Fibroblast of skin of left biceps (primary cell): ENCODE data around the gene WDR45.
"Not testable (repeated sequence)": the region's sequence is repeated elsewhere in the genome, so short reads cannot be mapped to it uniquely, and the experiment has no call there.

Experiments
- DNase-seq, 2 experiments: peaks; one replicate each; pipeline ENCODE4 v3.0.0-alpha.2; 2013; ENCODE audit warnings: low read depth in 2 of 2

Gene WDR45

DNA sequence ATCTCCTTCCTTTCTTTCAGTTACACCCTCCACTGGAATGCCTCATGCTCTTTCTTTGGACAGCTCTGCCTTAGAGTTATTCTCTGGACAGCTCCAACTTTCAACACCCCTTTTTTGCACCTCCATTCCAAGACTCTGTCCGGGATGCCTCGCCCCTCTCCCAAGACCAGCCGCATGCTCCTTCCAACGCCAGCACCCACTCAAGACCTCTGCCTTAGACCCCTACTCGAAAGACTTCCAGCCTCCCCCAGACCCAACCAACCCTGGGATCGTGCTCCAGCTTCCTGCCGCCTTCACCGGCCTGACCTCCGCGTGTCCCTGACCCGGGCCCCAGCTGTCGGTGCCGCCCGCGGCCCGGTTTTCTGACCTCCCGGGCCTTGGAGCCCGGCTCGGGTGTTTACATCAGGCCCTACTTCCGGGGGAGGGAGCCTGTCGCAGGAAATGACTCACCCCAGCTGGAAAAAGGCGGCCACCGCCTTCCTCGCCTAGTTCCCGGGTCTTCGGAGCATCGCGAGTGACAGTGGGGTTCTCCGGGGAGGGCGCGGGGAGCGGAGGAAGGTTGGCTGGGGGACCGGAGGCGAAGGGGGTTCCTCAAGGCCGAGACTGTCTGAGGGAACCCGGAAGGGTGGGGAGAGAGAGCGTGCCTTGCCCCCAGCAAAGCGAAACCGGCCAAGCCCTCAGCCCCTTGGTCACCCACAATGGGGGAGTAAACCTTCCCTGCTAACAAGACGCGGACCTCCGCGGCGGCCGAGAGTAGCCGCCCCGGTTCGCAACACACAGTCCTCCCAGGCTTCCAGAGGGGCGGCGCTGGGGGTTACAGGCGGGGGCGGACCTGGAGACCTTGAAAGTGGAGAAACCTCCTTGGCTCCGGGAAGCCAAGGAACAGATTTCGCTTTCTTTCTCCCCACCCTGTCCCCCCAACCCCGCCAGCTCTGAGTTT lies at the start of gene WDR45:
Gene WDR45 (minus strand): TSS at position 399 of the 940 bp plus-strand sequence. CDS start 1,792 bp downstream, outside the sequence.
- DNase-seq: peak in 1 of 2 experiments; percentile 21

DNA sequence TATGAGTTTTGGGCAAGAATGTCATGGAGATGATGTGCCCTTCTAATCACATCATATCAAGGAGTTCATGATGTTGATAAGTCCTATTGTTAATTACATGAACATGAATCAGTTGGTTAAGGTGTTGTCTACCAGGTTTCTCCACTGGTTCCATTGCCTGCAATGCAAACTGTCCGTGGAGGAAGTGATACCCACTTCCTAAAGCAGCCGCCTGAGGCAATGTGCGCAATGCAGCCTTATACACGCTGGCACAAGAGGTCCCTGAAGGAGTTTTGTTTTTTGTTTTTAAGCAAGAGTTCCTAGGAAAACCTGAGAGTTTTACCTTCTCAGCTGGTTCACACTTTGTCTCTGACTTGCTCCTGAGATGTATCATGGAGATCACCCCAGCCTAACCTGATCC lies 49.7 kb upstream of the WDR45 start:
- DNase-seq: no peak

DNA sequence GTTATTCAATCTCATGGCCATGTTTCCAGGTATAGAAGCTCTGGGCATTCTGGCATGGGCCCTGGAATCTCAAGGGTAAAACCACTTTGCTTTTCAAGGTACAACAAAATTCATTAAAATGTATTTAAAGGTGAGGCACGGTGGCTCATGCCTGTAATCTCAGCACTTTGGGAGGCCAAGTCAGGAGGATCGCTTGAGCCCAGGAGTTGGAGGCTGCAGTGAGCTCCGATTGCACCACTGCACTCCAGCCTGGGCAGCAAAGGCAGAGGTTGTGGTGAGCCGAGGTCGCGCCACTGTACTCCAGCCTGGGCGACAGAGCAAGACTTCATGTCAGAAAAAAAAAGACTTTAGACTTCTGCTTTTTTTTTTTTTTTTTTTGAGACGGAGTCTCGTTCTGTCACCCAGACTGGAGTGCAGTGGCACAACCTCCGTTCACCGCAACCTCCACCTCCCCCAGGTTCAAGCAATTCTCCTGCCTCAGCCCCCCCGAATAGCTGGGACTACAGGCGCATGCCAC lies 48.1 kb upstream of the WDR45 start:
- DNase-seq: not testable (repeated sequence)

DNA sequence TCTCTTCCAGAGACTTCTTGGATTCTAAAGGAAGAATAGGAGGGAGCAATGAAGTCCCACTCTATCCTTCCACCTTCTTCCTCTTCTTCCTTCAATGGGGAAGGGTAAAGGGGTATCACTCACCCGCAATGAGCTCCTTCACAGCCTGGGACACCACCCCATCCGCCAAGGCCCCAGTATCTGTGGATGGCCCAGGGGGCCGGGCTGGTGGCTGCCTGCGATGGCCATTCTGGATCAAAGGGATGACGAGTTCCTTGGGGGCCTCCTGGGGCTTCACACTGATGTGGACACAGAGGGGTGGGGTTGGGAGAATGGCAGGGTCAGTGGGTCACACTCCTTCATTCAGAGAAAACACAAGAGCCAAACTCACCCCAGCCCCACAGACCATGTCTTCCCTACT lies 42.8 kb upstream of the WDR45 start:
- no peak for DNase-seq

DNA sequence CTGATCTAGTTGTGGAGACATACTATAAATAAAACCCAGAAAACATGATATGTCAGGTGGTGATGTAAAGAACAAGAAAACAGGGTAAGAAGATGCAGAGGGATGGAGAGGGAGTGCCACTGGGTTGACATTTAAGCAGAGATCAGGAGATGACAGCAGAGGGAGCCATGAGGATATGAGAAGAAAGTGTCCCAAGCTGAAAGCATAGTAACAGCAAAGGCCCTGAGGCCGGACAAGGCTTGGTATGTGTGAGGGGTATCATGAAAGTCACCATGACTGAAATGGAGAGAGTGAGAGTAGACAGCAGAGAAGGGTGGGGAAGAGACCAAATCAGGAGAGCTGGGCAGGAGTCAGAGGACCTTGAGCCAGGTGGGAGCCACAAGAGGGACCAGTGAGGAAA lies 40.4 kb upstream of the WDR45 start:
- DNase-seq: no peak

DNA sequence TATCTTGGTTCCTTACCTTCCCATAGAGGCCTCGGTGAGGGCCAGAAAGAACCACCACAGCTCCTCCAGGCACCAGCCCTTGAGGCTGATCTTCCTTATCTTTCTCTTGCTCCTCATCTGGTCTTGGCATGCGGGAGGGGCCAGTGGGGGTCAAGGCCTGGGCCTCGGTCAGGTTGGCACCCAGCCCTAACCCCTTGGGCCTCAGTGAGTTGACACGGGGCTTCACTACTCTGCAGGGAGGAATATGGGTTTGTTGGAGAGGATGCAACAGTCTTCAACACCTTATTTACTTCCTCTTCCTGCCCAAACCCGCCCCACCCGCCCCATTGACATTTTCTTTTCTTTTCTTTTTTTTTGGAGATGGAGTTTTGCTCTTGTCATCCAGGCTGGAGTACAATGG lies 37.9 kb upstream of the WDR45 start:
- DNase-seq: no peak

DNA sequence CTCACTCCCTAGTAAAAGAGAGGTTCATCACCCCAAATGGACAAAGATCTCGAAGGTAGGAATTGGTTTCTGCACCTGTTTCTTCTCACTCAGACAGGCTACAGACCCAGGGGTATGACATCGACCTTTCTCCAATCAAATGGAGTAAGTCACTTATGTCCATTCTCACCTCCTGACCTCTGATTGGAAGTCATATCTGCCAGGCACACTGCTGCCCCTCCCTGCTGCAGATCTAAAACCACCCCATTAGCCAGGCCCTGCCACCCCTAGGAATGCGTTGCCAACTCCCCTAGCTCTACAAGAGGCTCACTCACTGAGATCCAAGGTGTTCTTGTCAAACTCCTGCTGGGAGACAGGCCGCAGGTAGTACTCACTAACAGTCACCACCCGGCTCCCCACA lies 37.0 kb upstream of the WDR45 start:
- no peak for DNase-seq

DNA sequence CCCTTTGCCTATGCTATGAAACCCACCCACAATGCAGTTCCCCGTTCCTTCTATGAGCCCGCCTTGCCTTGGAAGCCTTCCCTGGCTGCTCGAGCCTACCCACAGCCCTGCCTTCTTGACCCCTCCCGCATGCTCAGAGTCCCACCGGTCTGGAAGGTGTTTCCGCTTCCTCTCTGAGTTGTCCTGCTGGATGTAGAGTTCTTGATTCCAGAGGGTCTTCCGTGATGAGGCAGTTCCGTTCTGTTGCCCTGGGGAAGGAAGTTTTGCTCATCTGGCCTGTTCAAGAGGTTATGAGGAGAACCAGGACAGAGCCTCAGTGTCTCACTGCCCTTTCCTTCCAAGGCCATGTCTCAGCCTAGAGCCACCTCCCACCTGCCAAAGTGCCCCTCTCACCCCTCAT lies 36.4 kb upstream of the WDR45 start:
- DNase-seq: no peak

DNA sequence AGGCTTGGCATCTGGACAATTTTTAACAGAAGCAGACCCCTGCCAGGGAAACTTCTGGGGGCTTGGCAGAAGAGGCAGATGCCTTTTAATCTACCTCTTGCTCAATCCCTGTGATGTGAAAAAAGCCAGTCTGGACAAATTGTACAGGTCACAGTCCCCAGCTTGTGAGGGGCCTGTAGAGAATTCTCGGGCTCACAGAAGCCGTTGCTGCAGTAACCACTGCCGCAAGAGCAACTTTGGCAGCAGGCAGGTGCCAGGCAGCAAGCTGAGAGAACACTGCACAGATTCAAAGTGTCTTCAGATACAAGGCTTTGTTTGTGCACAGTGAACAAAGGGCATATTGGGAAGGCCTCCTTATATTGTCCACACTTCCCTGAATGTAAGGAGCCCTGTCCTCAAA lies 32.1 kb upstream of the WDR45 start:
- DNase-seq: no peak

DNA sequence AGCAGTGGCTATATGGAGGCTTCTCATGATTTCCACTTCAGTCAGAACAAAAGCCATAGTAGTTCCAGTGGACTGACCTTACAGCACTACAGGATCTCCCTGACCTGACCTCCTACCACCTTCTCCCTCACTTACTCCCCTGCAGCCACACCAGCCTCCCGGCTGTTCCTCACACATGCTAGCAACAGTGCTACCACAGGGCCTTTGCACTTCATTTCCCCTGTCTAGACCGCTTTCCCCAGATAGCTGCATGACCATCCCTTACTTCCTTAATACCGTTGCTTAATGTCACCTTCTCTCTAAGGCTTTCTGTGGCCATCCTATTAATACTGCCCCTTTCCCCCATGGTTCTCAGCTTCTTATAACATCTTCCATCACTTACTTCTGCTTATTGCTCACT lies 30.7 kb upstream of the WDR45 start:
- no peak for DNase-seq

DNA sequence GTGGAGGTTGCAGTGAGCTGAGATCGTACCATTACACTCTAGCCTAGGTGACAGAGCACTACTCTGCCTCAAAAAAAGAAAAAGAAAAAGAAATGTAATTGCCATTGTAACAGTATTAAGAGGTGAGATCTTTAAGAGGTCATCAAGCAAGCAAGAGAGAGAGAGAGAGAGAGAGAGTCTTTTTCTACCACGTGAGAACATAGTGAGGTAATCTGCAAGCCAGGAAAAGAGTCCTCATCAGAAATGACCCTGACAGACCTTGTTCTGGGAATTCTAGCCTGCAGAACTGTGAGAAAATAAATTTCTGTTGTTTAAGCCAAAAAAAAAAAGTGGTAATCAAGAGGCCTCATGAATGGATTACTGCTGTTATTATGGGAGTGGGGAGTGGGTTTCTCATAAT lies 29.0 kb upstream of the WDR45 start:
- no peak for DNase-seq

DNA sequence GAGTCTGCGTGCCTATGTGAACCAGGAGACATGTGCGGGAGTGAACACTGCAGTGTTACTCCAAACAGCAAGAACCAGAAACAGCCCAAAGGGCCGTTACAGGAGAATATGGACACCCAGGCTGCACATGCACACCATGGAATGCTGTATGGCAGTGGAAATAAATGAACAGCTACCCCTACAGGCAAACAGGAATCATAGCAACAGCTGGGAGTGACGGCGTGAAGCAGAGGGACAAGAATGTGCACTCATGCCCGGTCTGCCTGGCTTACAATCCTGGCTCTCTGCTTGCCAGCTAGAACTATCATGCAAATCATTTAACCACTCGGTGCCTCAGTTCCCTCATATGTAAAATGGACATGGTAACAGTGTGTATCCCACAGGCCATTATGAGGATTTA lies 27.2 kb upstream of the WDR45 start:
- peak in 1 of 2 experiments; percentile 0 for DNase-seq

DNA sequence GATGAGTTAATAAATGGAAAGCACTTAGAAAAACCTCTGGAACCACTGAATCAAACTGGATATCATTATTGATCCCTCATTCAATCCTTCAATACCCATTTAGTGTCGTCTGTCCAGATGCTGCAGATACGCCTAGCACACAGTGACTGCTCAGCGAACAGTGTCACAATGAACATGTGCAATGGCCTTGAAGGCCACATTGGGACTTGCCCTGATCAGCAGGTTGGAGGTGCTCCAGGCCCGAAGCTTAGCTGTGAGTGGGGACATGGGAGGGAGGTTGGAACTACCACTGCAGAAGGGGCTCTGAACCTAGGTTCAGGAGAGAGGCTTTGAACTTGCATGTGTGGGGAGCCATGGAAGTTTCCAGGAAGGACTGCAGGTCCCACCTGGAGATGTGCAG lies 26.6 kb upstream of the WDR45 start:
- DNase-seq: no peak

DNA sequence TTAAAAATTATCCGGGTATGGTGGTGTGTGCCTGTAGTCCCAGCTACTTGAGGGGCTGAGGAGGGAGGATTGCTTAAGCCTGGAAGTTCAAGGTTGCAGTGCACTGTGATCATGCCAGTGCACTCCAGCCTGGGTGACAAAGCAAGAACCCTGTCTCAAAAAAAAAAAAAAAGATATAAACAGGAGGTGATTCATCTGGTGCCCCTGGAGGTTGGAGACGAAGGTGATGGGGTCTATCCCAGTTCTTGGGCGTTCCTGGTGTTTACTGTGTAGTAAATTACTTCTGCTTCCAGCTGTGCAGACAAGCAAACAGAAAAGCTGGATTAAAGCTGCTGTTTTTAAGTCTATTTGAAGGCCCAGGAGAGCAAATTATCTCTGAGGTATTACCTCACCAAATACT lies 23.9 kb upstream of the WDR45 start:
- no peak for DNase-seq

DNA sequence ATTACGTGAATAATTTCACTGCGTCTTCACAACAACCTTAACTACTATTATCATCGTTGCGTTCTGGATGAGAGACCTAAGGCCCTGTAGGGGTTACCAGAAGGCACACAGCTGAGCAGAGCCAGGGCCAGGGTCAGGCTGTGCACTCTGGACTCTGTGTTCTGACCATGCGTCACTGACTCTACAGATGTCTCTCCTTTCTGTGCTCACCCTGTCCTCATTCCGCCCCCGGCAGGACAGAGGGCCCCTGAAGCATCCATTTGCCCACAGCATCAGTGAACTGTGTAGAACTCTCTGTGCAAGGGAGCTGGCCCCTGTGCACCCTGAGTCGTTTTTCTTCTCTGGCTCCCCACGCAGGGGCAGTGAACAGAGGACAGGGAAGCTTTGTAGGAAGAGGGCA lies 22.5 kb upstream of the WDR45 start:
- DNase-seq: no peak

DNA sequence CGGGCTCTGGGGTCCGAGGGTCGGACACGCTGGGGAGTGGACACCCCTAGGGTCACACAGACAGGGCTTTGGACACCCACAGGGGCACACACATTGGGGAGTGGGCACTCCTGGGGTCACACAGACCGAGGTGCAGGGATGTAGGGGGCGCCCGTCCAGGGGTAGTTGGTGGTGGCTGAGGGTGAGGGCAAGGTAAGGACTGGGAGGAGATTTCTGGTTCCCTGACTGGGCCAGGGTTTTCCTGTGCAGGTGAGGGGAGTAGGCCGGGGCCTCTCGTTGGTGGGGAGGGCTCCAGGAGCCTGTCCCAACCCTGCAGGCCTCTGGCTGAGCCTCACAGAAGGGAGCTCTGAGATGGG lies 21.9 kb upstream of the WDR45 start:
- DNase-seq: no peak

DNA sequence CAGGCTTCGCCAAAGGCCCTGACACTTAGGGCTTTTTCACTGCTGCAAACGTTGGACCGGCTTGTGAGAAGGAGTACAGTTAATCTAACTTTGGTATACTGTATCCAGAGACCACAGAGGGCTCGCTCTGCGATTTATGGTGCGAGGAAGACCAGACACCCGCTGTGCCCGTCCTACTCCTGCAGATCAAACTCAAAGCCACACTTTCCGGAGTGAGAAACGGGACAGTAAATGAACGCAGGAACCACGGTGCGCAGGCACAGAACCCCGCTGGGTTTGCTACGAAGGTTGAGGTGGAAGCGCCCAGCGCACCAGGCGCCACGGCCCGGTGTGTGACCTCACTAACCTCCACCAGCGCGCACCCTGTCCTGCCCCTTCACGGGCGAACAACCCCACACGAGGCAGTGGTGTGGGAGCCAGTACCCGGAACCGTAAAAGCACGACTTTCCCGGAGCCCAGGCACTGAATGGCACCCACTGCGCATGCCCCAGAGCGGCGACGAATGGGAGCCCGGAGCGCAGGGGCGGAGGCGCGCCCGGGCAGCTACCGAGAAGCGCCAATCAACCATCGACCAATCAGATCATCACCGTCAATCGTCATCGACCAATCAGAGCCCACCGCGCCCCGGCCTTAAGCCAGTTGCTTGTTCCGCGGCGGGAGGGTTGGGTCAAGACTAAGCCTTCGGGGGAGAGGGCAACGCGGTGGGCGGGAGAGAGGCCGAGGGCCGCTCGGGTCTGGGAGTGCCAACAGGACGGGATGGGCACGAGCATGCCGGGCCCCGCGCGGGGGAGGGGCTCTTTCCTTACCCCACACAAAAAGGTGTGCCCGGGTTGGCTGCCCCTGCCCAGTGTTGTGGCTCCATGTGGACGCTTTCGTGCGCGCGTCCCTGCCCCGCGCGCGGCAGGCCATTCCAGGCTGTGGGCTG lies 21.3 kb upstream of the WDR45 start:
- peak; percentile 57 to 59 for DNase-seq

DNA sequence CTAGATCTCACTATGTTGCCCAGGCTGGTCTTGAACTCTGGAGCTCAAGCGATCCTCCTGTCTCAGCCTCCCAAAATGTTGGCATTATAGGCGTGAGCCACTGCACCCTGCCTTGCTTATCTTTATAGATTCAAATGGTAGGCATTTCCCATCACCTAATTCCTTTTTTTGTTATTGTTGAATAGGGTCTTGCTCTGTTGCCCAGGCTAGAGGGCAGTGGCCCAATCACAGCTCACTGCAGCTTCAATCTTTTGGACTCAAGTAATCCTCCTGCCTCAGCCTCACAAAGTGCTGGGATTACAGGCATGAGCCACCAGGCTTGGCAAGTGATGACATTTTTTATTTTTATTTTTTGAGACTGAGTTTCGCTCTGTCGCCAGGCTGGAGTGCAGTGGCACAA lies 16.7 kb upstream of the WDR45 start:
- DNase-seq: no peak

DNA sequence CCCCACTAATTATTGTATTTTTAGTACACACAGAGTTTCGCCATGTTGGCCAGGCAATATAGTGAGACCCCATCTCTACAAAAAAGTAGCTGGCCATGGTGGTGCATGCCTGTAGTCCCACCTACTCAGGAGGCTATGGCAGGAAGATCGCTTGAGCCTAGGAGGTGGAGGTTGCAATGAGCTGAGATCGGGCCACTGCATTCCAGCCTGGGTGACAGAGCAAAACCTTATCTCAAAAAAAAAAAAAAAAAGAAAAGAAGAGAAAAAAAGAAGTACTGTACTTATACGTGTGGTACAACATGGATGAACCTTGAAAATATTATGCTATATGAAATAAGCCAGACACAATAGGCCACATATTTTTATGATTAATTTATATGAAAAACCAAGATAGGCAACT lies 9.9 kb upstream of the WDR45 start:
- no peak for DNase-seq

DNA sequence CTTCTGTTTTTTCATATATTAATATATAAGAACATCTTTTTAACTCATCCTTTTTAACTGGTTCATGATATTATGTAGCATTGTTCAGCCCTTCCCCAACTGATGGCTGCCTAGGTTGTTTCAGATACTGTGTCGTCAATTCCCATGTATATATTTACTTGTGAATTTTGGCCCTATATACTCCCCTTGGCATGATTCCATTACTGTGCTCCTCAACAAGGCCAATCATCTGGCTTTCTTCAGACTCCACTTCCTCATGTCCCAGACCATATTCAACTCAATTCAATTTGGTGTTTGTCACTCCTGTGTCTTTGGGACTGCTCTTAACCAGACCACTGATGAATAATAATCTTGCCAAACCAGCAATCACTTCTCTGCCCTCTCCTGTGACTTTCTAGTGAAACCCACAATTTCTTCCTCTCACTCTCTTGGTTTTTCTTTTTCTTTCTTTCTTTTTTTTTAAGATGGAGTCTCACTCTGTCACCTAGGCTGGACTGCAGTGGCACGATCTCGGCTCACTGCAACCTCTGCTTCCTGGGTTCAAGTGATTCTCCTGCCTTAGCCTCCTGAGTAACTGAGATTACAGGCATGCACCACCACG lies 2.7 kb upstream of the WDR45 start:
- DNase-seq: no peak

DNA sequence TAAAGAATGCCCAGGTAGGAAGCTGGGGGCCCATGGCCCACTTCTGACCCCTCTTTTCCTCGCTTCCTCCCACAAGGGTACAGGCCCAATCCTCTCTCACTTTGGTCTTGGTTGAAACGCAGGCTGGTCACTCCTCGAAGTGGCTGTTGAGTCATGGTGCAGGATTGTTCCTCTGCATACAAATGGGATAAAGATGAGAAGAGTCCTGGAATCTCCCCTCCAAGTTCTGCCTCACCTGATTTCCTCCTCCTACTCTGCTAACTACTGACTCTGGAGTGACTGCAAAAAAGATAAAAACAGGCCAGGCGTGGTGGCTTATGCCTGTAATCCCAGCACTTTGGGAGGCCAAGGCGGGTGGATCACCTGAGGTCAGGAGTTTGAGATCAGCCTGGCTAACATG lies 1.7 kb downstream of the WDR45 start:
- DNase-seq: no peak

DNA sequence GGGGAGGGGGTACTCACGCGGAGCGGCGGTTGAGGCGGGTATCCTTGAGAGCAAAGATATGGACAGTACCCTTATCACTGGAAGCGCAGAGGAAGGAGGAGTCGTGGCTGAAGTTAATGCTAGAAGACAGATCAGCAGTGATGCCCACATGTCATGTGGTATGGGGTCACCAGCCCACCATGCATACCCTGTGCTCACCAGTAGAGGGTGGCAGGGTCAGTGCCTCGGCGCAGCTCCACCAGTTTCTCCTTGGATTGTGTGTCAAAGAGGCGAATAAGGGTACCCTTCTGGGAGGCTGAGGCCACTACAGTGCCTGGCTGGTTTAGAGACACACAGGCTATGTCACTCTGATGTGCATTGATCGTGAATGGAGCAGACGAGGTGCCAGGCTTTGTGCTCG lies 4.3 kb downstream of the WDR45 start:
- DNase-seq: no peak
